GM19438 (cell line): ENCODE data around the gene GLRA1.
"Not testable (repeated sequence)": the region's sequence is repeated elsewhere in the genome, so short reads cannot be mapped to it uniquely, and the experiment has no call there.

Experiments used
- ATAC-seq: cut with Tn5 transposase; IDR thresholded peaks from one replicate; pipeline ENCODE4 v1.9.1; 2021; ENCODE audit warnings: low read depth; ENCODE audit not compliant: unreplicated experiment

The GLRA1 gene

DNA sequence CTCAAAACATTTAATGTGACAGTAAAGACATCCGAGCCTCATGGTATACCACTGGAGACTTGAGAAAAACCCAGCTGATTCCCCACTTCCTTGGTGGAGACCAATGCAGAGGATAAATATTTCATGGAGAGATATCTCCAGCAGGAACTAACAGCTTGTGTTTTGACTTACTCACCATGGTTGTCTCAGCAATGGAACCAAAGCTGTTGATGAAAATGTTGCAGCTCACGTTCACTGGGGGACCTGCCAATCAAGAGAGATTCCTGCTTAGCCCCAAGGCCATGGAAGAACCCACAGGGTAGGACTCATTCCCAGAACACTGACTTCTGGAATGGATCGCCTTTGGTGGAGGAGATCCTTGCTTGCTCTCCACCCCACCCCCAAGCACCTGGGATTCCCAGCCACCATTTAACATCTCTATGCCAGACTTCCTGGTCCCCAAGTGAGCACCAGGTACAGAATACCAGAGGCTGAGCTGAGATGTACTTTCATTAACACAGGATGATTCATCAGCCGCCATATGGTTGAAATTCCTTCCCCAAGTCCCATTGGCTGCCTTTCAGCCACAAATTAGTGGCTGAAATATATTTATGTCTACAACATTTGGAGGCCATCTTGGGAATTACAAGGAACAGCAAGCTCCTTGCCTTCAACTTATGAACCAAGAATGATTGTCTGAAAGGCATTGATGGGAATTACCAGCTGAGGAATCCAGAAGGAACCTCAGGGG is 37.9 kb downstream of the GLRA1 start:
- no peak for ATAC-seq

DNA sequence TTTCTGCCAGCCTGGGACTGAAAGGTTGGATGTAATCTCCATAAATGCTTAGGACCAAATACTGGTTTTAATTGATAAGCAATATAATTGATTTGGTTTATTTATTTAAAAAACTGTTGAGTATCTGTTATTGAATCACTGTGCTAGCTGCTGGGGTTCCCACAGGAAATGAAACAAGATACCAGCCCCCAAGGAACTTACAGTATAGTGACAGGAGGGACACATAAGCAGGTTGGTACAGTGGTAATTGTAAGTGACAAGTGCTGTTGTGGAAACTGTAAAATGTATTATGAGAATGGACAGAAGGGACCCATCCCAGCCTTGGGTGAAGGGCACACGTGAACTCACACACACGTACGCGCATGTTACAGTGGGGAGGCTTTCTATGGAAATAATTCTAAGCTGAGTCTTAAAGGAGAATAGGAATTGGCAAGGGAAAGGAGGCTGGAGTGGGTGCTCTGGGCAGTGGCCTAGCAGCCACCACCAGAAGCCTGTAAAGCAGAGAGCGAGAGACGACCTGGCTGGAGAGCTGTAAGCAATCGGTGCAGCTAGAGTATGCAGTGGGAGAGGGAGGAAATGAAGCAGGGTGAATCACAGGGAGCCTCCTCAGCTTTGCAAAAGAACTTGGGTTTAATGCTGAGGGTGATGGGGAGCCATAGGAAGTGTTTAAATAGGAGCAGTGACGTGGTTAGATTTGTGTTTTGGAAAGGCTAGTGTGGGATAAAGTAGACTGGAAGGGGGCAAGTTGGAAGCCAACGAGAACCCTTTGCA is 39.3 kb downstream of the GLRA1 start:
- no peak for ATAC-seq

DNA sequence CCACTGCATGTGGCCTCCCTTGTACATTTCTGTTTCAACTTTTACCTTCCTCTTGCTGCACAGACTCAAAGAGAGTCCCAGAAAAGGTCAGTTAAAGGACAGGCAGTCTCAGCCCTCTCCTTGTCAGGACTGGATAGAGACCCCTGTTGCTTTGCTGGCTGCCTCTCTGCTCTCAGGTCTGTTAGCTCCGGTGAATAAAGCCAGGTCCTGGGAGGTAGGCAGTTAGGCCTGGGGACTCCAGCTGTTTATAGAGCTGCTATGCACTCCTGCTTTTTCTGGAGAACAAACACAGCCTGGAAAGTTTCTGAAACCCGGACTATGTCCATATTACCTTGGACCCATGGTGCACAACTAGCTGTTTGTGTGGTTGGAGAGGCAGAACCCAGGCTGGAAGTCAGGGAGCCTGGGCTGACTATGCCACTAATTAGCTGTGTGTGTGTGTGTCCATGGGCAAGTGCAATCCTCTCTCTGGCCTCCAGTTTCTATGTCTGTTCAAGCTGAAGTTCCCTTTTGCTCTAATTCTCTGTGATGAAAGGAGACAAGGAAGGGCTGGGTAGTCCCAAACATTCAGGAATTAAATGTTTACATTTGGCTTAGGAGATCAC is 42.9 kb downstream of the GLRA1 start:
- ATAC-seq: no peak

DNA sequence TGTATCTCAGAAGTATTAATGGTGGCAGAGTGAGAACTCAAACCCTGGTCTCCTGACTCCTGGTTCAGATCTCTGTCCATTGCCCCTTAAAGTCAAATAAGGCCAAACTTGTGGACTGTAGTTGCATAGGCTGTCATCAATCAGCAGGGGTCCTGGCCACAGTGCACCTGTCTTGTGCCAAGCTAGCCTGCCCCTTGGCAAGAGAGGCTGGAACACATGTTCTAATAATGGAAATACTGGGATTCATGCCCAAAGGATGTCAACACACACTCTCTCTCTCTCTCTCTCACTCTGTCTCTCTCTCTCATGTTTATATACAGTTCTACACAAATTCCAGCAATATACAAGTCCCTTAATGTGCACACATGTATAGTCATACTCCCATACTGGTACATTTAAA is 44.3 kb downstream of the GLRA1 start:
- no peak for ATAC-seq

DNA sequence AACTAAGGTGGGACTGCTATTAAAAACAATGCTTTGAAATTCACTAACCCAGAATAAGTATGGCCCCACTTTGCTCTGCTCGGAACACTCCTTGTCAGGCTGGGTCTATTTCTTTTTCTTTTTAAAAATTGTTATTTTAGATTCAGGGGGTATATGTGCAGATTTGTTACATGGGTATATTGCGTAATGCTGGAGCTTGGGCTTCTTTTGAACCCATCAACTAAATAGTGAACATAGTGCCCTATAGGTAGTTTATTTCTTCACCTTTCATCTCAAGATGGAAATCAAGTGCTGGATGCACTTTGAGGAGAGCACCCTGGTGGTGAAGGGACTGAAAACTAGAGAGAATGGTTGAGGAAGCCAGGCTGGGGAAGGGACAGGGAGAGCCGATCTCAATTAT is 51.0 kb downstream of the GLRA1 start:
- ATAC-seq: no peak

DNA sequence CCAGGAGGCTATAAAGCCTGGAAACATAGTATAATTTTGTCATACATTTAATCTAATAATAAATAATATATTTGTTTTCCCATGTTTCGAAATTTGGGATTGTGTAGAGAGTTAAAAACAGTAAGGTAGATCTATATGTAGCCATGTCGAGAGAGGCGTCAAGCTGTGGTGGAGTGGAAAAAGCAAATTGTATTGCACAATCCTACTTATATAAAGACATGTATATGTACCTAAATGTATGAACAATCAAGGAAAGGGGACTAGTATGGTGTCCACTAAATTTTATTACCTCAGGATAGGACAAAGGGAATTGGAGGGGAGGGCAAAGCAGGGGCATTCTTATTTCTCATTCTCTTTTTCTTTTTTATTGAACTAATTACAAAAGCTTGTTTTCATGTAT is 52.0 kb downstream of the GLRA1 start:
- ATAC-seq: no peak

DNA sequence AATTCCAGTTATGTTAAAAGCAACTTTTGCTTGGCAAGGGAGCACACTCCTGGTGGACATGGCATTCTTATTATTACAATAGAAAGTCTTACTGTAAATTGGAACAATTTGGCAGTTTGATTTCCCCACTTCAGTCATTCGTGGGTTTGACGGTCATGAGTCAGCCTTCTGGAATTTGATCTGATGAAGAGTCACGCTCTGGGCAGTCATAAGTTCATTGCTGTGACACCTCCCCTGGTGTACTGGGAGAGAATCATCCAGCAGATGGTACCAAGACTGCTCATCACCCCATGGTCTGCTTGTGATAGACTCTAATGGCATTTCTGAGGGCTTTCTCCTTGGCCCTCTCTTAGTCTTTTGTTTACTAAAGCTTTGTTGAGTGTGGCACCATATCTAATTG is 53.8 kb downstream of the GLRA1 start:
- no peak for ATAC-seq

DNA sequence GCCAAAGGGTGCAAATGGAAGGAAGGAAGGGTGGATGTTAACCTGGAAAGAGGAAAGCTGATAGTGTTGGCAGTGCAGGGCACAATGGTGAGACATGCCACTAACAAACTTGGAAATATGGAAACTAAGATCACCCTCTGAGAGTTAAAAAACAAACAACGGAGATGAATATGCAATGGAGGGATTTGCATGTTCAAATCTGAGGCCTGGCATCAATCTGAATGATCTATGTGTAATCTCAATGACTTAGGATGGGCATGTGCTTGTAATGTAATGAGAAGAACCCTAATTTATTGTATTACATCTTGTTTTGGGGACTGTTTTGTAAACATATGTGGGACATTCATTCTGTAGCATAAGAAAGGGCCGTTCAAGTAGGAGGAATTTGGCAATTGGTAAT is 54.4 kb downstream of the GLRA1 start:
- ATAC-seq: no peak

DNA sequence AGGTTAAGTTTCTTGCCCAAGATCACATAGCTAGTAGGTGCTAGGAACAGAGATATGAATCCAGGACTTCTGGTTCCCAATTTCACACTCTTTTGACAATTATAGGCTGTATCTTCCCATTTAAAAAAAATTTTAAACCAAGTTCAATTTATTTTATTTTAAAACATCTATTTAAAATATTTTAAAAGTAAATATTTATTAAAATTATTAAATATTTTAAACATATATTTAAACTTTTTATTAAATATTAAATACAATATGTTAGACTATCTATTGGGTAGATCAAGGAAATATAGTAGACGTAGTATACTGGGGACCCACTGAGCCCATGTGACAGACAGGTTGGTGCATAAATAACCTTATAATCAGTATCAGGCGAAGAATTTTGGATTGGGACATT is 54.8 kb downstream of the GLRA1 start:
- no peak for ATAC-seq

DNA sequence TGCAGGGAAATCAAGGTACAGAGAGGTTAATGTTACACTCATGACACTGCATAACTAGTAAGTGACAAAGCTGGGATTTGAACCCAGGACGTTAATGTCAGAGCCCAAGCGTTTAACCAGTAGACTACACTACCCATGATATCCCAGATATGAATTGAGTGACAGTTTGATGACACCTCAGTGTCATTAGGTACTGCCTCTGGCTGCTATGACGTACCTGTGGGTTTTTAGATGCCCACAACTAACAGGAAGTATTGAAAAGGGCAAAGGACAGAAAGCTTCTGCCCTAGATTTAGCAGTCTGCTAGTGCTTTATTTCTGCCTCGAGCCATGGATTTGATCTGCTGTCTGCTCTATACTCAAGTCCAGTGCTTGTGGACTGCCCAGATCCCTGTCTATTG is 56.2 kb downstream of the GLRA1 start:
- no peak for ATAC-seq

DNA sequence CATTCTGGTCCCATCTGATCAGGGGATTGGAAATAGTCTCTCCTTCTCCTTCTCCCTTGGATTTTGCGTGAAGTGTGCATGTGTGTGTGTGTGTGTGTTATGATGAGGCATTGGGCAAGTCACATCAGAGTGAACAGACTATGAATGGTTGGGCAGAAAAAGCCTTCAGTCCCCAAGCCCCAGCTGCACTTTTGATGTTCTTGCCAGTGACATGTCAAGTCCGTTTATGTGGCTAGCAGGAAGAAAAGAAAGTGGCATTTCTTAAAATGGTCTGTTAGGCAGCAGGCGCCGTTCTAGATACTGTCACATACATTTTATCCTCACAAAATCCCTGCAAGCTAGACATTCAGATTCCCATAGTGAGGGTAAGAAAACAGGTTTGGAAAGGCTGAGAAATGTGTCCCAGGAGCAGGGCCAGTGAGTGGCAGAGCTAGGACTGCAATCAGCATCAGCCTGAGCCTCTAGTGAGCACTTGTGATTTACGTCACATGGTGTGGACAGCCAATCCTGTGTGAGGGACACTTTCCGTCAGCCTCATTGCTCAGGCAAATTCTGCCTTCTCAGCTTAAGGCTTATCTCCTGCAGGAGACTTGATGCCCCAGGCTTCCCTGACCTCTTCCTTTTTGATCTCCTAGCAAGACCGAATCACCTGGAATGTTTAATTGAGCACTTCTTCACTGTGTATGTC is 60.4 kb downstream of the GLRA1 start:
- ATAC-seq: no peak

DNA sequence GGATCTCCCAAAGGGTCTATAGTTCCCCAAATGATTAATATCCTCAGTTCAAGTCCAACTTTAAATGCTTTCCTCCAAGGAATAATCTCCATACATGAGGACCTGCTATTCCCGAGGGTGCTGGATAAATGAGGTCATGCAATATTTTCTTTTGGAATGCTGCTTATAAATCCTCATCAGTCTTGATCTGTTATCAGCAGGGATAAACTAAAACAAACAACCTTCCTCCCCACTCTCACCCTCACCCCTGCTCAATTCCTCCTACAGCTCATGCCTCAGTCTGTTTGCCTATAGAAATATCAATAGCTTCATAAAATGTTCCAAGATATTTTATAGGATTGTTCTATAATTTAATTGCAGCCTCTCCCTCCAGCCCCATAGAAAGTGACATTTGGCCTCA is 61.1 kb downstream of the GLRA1 start:
- no peak for ATAC-seq

DNA sequence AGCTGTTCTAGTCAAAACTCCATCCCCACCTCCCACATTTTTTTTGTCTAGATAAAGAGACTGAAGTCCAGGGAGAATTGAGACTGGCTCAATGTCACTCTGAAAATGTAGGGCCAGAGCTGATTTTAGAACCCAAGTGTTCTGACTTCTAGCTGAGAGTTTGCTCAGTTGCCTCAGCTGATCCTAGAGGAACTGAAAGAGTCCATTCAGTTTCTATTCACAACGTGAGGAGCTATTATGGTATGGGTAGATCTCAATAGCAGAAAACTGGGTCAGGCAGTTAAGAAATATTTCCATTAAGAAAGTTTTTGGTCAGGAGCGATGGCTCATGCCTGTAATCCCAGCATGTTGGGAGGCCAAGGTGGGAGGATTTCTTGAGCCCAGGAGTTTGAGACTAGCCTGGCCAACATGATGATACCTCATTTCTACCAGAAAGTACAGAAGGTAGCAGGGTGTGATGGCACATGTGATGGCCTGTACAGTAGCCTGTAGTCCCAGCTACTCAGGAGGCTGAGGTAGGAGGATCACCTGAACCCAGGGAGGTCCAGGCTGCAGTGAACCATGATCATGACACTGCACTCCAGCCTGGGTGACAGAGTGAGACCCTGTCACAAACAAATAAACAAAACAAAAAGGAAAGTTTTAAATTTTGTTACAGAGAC is 61.7 kb downstream of the GLRA1 start:
- no peak for ATAC-seq

DNA sequence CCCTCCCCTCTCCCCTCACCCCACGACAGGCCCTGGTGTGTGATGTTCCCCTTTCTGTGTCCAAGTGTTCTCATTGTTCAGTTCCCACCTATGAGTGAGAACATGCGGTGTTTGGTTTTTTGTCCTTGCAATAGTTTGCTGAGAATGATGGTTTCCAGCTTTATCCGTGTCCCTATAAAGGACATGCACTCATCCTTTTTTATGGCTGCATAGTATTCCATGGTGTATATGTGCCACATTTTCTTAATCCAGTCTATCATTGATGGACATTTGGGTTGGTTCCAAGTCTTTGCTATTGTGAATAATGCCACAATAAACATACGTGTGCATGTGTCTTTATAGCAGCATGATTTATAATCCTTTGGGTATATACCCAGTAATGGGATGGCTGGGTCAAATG is 63.8 kb downstream of the GLRA1 start:
- ATAC-seq: not testable (repeated sequence)

DNA sequence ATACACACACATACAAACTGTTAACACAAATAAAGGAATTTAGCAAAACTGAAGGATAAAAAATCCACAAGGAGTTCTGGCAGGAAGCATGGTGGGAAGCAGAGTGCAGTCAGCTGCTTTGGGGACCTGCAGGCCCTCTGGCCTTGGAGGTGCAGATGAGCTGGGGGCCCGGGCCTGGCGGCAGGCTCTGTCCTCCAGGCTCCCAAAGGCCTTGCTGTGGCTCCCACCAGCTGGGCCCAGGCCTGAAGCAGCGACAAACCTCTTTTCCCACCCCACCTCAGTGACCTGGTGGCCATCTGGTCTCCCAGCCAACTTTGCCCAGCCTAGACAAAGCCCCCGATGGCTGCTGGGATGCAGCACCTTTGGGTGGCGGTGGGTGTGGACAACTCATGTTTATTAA is 67.8 kb downstream of the GLRA1 start:
- no peak for ATAC-seq

DNA sequence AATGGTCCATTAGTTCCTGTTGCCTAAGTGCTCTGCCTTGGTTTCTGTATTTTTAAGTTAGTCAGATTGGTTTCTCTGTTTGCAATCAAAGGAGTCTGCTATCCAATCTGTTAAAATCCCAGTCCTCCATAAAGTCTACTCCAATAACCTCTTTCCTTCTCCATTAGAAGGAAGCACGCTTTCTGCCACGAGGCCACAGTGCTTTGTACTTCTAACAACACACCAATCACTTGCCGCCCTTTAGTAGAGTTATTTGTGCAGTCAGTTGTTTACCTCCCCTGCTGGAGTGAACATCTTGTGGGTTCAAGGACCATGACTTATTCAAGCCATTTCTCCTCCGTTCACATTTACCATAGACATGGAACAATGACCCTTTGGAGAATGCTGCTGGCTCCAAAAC is 69.0 kb downstream of the GLRA1 start:
- no peak for ATAC-seq

DNA sequence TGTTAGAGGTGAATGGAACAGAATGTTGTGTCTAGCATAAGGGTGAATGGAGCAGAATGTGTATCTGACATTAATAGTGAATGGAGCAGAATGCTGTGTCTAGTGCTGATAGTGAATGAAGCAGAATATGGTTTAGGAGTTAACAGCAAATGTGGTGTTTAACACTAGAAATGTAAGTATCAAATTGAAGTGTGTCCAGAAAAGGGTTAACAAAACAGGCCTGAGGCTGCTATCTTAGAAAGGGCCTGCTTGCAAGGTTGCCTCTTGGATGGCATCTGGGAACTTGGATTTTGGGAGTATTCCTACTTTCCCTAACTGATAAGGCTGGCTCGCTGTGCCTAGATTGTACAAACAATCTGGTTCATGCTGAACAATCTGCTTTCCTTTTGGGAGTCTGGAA is 76.8 kb downstream of the GLRA1 start:
- no peak for ATAC-seq

DNA sequence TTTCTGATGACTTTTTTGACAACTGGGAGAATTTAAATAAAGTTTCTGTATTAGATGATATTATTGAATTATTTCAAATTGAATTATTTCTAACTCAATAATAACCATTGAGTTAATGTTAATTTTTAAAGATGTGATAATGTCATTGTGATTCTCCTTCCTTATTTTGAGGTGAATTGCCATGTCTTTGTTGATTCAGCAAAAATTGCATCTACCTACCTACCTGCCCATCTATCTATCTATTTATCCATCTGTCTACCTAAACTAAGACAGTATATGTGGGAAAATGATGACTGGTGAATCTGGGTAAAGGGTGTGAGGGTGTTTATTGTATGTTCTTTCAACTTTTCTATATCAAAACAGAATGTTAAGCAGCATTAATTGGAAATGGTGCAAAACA is 77.9 kb downstream of the GLRA1 start:
- no peak for ATAC-seq

DNA sequence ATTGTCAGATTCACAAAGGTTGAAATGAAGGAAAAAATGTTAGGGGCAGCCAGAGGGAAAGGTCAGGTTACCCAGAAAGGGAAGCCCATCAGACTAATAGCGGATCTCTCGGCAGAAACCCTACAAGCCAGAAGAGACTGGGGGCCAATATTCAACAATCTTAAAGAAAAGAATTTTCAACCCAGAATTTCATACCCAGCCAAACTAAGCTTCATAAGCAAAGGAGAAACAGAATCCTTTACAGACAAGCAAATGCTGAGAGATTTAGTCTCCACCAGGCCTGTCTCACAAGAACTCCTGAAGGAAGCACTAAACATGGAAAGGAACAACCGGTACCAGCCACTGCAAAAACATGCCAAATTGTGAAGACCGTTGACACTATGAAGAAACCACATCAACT is 91.8 kb downstream of the GLRA1 start:
- not testable (repeated sequence) for ATAC-seq

DNA sequence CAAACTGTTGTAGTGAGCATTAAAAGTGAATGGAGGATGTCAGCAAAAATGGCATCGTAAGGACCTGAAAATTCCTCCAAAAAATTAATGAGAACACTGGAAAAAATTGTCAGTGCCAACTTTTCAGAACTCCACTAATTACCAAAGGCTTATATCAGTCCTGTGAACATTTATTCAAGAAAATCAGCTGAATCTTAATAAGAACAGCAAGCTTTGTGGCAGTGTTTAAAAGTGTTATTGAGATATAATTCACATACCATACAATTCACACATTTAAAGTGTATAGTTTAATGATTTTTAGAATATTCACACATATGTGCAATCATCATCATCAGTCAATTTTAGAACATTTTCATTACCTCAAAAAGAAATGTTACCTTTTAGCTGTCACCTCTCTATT is 95.3 kb downstream of the GLRA1 start:
- ATAC-seq: no peak

DNA sequence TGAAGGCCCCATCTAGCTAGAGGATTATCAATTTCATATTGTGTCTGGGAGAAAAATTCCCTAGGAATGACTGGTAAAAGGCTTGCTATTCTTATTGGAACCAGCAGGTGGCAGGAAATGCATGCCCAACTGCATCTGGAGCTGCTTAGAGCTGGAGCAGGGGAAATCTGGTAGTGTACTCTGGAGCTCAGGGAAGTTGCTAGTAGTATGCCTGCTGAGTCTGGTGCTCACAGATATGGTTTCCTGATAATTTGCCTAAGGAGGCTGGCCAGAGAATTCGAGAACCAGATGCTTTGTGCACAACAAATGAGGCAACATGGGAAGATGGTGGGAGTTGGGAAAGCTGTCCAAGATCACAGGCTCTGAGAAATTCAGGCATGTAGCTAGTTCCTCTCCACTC is 99.2 kb downstream of the GLRA1 start:
- no peak for ATAC-seq
